Measurements from ENCODE around the gene SPATA9. TPM values are rescaled to one million over a fixed set of nuclear protein-coding genes. Genes with fewer than 3 reads are reported as not detected.

SPATA9 gene
- total and polyA plus RNA-seq, 2 donors (not counting 1 experiment from before 2014, with no cell fraction given): not detected

DNA sequence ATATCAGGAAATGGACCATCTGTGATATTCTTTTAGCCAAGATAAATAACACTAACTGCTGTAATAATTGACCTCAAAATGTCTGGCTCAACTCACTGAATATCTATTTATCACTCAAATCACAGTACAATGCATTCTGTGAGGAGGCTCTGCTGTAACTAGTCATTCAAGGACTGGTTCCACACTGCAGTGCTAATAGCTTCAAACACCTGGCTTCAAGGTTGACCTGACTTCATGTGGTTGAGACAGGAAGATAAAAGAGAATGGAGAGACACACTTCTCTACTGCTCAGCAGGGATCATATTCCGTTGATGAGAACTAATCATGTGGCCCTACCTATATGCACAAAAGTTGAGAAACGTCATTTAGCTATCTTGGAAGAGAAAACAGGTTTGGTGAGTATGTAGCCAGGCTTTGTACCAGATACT is 45.0 kb upstream of the SPATA9 start:
- intact Hi-C loops (cut with micrococcal nuclease): no loop called here
- WGBS (ENCODE audit: insufficient coverage): 83% methylated on average over 1 of the region's 2 CpGs
- ChIA-PET POLR2A (interaction anchor here (0.6 kb wide), 1 partner anchor 934 kb away, joined by 12 read pairs; no protein-coding TSS in a partner anchor), CTCF (no interaction called here)
- Mint-ChIP-seq H3K9me3 (ENCODE audit: insufficient read depth) (no peaks in the 10 kb centered on the region), H3K4me3 (no peak overlapping the region), H3K4me1 (peaks cover 29% of the 10 kb centered on the region), H3K27ac (no peak overlapping the region), H3K27me3 (peaks cover 12% of the 10 kb centered on the region)
- Histone ChIP-seq H3K79me2 (ENCODE audit: control insufficient read depth, insufficient read depth, low read length) (no peaks in the 10 kb centered on the region), H3K27me3 (replicated peaks in 1 of 4; ENCODE audit: control extremely low read depth in 1 of 4, control insufficient read depth in 3 of 4, insufficient read depth in 4 of 4, low read length in 3 of 4) (peaks cover 0 to 10% (median 6%) of the 10 kb centered on the region in 4 experiments), H3K4me1 (ENCODE audit: control insufficient read depth in 2 of 2, insufficient read depth in 2 of 2, low read length in 2 of 2) (peaks cover 8 to 13% of the 10 kb centered on the region in 2 donors), H3K9me3 (ENCODE audit: control extremely low read depth in 1 of 3, control insufficient read depth in 2 of 3, insufficient read depth in 1 of 3, low read length in 2 of 3) (no peaks in the 10 kb centered on the region), H3K4me3 (ENCODE audit: control extremely low read depth in 1 of 5, extremely low read depth in 1 of 5, insufficient read depth in 1 of 5, low read depth in 2 of 5, low read length in 4 of 5) (no peak overlapping the region), H3K9ac (ENCODE audit: low read length) (no peak overlapping the region), H3K36me3 (replicated peaks in 1 of 2; ENCODE audit: control extremely low read depth in 1 of 2, control insufficient read depth in 1 of 2, extremely low read depth in 1 of 2, insufficient read depth in 2 of 2, low read length in 1 of 2) (no peaks in the 10 kb centered on the region), H2AFZ (ENCODE audit: insufficient read depth, low read depth, low read length, poor library complexity, severe bottlenecking) (no peak overlapping the region), H3K27ac (ENCODE audit: low read length in 2 of 2) (no peak overlapping the region), H4K20me1 (ENCODE audit: control insufficient read depth, insufficient read depth, low read length, poor library complexity, severe bottlenecking) (no peaks in the 10 kb centered on the region), H3K4me2 (replicated peaks; ENCODE audit: low read depth, low read length, poor library complexity, severe bottlenecking) (no peak overlapping the region)
- DNase-seq: peak; percentile 4
- ATAC-seq (ENCODE audit: low read depth): no peak
- TF ChIP-seq, protein P1, sequence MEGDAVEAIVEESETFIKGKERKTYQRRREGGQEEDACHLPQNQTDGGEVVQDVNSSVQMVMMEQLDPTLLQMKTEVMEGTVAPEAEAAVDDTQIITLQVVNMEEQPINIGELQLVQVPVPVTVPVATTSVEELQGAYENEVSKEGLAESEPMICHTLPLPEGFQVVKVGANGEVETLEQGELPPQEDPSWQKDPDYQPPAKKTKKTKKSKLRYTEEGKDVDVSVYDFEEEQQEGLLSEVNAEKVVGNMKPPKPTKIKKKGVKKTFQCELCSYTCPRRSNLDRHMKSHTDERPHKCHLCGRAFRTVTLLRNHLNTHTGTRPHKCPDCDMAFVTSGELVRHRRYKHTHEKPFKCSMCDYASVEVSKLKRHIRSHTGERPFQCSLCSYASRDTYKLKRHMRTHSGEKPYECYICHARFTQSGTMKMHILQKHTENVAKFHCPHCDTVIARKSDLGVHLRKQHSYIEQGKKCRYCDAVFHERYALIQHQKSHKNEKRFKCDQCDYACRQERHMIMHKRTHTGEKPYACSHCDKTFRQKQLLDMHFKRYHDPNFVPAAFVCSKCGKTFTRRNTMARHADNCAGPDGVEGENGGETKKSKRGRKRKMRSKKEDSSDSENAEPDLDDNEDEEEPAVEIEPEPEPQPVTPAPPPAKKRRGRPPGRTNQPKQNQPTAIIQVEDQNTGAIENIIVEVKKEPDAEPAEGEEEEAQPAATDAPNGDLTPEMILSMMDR (IDR thresholded peaks at IDR 0.05): no peak
- TF ChIP-seq EZH2 (IDR thresholded peaks at IDR 0.05; ENCODE audit: borderline replicate concordance, insufficient read depth, low read depth, low read length, poor library complexity, severe bottlenecking): no peak

DNA sequence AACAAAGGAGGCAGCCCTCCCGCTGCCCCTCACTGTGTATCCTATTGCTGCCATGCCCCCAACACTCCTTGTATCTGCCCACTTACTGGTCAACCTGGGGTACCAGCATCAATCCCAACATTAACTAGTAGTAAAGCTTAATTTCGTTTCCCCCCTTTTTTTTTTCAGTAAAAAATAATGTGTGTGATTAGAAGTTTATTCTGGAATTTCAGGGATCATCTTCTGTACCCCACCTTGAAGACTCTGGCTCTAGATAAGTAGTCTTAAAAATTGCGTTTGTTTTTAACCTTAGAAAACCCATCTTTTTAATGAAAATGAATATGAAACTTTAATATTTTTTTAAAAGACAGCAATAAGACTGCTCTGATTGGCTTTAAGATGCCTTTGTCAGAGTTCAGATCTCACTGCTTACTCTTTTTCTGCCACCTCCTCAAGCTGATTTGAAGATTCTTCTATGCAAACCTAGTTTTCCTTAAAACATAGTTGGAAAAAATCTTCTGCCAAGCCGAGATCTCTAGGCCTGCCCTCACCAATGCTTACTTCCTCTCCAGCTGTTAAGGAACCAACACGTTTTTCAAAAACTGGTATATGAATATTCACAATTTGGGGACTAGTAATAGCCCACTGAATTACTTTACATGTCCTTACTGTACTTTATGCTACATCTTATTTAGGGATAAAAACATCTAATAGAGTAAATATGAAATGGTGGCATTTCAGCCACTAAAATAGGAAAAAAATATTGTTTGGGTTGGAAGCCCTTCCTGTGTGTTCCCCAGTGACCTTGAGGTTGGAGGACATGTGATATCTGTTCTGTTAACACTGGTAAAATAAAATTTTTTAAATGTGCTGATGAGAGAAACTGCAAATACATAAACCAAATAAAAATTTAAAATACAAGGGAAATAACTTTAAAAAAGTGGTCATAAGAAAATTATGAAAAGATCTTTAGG is 44.3 kb upstream of the SPATA9 start:
- no peak for ATAC-seq (ENCODE audit: low read depth)
- no peaks in the 10 kb centered on the region for H3K36me3 ChIP-seq (replicated peaks in 1 of 2; ENCODE audit: control extremely low read depth in 1 of 2, control insufficient read depth in 1 of 2, extremely low read depth in 1 of 2, insufficient read depth in 2 of 2, low read length in 1 of 2)
- Mint-ChIP-seq H3K4me3 (no peak overlapping the region), H3K4me1 (peaks cover 26% of the 10 kb centered on the region), H3K27ac (no peak overlapping the region), H3K9me3 (ENCODE audit: insufficient read depth) (no peaks in the 10 kb centered on the region), H3K27me3 (peaks cover 9% of the 10 kb centered on the region)
- H3K4me1 ChIP-seq (ENCODE audit: control insufficient read depth in 2 of 2, insufficient read depth in 2 of 2, low read length in 2 of 2): peaks cover 6 to 11% of the 10 kb centered on the region in 2 donors
- no peak overlapping the region for H3K4me3 ChIP-seq (ENCODE audit: control extremely low read depth in 1 of 5, extremely low read depth in 1 of 5, insufficient read depth in 1 of 5, low read depth in 2 of 5, low read length in 4 of 5)
- no CpG with 5 or more reads among the region's 5 CpGs for WGBS (ENCODE audit: insufficient coverage)
- no peak for DNase-seq
- no peak overlapping the region for H3K27ac ChIP-seq (ENCODE audit: low read length in 2 of 2)
- no peaks in the 10 kb centered on the region for H3K79me2 ChIP-seq (ENCODE audit: control insufficient read depth, insufficient read depth, low read length)
- no peak for TF ChIP-seq EZH2 (IDR thresholded peaks at IDR 0.05; ENCODE audit: borderline replicate concordance, insufficient read depth, low read depth, low read length, poor library complexity, severe bottlenecking)
- TF ChIP-seq, protein P1 (IDR thresholded peaks at IDR 0.05): no peak
- no peak overlapping the region for H2AFZ ChIP-seq (ENCODE audit: insufficient read depth, low read depth, low read length, poor library complexity, severe bottlenecking)
- ChIA-PET CTCF (no interaction called here), POLR2A (interaction anchor here (0.6 kb wide), 1 partner anchor 934 kb away, joined by 12 read pairs; no protein-coding TSS in a partner anchor)
- intact Hi-C loops (cut with micrococcal nuclease): no loop called here
- H4K20me1 ChIP-seq (ENCODE audit: control insufficient read depth, insufficient read depth, low read length, poor library complexity, severe bottlenecking): no peaks in the 10 kb centered on the region
- peaks cover 0 to 7% (median 4%) of the 10 kb centered on the region in 4 experiments for H3K27me3 ChIP-seq (replicated peaks in 1 of 4; ENCODE audit: control extremely low read depth in 1 of 4, control insufficient read depth in 3 of 4, insufficient read depth in 4 of 4, low read length in 3 of 4)
- H3K9me3 ChIP-seq (ENCODE audit: control extremely low read depth in 1 of 3, control insufficient read depth in 2 of 3, insufficient read depth in 1 of 3, low read length in 2 of 3): no peaks in the 10 kb centered on the region
- H3K9ac ChIP-seq (ENCODE audit: low read length): no peak overlapping the region
- H3K4me2 ChIP-seq (replicated peaks; ENCODE audit: low read depth, low read length, poor library complexity, severe bottlenecking): no peak overlapping the region

Measured in B cell (primary cell).